ENCODE results near the gene ZNF385B. TPM values are rescaled to one million over a fixed set of nuclear protein-coding genes. Genes with fewer than 3 reads are reported as not detected.

Gene ZNF385B
- total and polyA plus RNA-seq, 10 of the 15 experiments (the other 5 are each of a cell fraction or from before 2014, with no cell fraction given) = not detected

- 22% methylated on average over 15 of the region's 52 CpGs for WGBS (ENCODE audit: insufficient coverage, insufficient replicate concordance, low lambda C conversion rate, missing lambda C conversion rate)
- H4K20me1 ChIP-seq (ENCODE audit: control insufficient read depth, insufficient read depth) = no peaks in the 10 kb centered on the region
- H3K36me3 ChIP-seq (ENCODE audit: control insufficient read depth in 2 of 2, insufficient read depth in 2 of 2, low read length in 1 of 2) = no peaks in the 10 kb centered on the region
- no peaks in the 10 kb centered on the region; the same call in 1 of the 2 replicates for H3K4me1 ChIP-seq (ENCODE audit: control insufficient read depth, insufficient read depth, low read length)
- H3K27me3 ChIP-seq (replicated peaks in 1 of 2; ENCODE audit: control insufficient read depth in 2 of 2, insufficient read depth in 2 of 2, low read length in 1 of 2) = peaks cover 5 to 17% of the 10 kb centered on the region in 2 experiments
- H3K4me2 ChIP-seq (ENCODE audit: control insufficient read depth, insufficient read depth) = peak overlapping the region; percentile 60; the same call in 1 of the 2 replicates
- ATAC-seq (peak; percentile 42), DNase-seq (ENCODE audit: low read depth, low spot score) (no peak), FAIRE-seq (no peak)
- no peak overlapping the region for H3K27ac ChIP-seq (ENCODE audit: control insufficient read depth, insufficient read depth)
- intact Hi-C loops (cut with micrococcal nuclease; ENCODE audit: unreplicated experiment) (no loop called here), in situ Hi-C loops (cut with MboI) (no loop called here)
- H3K4me3 ChIP-seq = no peak overlapping the region
- no peak overlapping the region for H2AFZ ChIP-seq (ENCODE audit: control insufficient read depth, low read depth, low read length)
- CTCF ChIA-PET = no interaction called here
- TF ChIP-seq, protein P1, sequence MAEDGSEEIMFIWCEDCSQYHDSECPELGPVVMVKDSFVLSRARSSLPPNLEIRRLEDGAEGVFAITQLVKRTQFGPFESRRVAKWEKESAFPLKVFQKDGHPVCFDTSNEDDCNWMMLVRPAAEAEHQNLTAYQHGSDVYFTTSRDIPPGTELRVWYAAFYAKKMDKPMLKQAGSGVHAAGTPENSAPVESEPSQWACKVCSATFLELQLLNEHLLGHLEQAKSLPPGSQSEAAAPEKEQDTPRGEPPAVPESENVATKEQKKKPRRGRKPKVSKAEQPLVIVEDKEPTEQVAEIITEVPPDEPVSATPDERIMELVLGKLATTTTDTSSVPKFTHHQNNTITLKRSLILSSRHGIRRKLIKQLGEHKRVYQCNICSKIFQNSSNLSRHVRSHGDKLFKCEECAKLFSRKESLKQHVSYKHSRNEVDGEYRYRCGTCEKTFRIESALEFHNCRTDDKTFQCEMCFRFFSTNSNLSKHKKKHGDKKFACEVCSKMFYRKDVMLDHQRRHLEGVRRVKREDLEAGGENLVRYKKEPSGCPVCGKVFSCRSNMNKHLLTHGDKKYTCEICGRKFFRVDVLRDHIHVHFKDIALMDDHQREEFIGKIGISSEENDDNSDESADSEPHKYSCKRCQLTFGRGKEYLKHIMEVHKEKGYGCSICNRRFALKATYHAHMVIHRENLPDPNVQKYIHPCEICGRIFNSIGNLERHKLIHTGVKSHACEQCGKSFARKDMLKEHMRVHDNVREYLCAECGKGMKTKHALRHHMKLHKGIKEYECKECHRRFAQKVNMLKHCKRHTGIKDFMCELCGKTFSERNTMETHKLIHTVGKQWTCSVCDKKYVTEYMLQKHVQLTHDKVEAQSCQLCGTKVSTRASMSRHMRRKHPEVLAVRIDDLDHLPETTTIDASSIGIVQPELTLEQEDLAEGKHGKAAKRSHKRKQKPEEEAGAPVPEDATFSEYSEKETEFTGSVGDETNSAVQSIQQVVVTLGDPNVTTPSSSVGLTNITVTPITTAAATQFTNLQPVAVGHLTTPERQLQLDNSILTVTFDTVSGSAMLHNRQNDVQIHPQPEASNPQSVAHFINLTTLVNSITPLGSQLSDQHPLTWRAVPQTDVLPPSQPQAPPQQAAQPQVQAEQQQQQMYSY (CRISPR knock-in tag; IDR thresholded peaks at IDR 0.05) = no peak
- TF ChIP-seq SUZ12 (IDR thresholded peaks at IDR 0.05; ENCODE audit: unreplicated experiment) (peak; percentile 29), IRF4 (IDR thresholded peaks at IDR 0.05; ENCODE audit: low read depth, low read length) (no peak)
- H3K9ac ChIP-seq (ENCODE audit: control insufficient read depth, insufficient read depth, low read length) = no peak overlapping the region
- RAD21 ChIA-PET (ENCODE audit: unreplicated experiment) = no interaction called here
- SMC1A ChIA-PET (ENCODE audit: uncharacterized antibody, unreplicated experiment) = no interaction called here
- POLR2A ChIA-PET = no interaction called here
- H3K9me3 ChIP-seq (replicated peaks; ENCODE audit: control insufficient read depth, insufficient read depth, low read length) = no peaks in the 10 kb centered on the region
- no peaks in the 10 kb centered on the region for H3K79me2 ChIP-seq (ENCODE audit: control insufficient read depth, insufficient read depth, low read length)
- BruUV-seq (replicated peaks) = no TSS peak
Observed at GRCh38 chr2:179861027-179861415, 391 bp downstream of the ZNF385B start.
